ENCODE data around the gene ATP6V0E1. TPM values are rescaled to one million over a fixed set of nuclear protein-coding genes. Genes with fewer than 3 reads are reported as not detected.

ATP6V0E1 gene
- total and polyA plus RNA-seq, 2 of the 8 experiments (the other 6 are each of a cell fraction or from before 2014, with no cell fraction given): 108 to 134 TPM

- no peaks in the 10 kb centered on the region for H3K79me1 ChIP-seq (ENCODE audit: low read depth, low read length)
- no peaks in the 10 kb centered on the region for H3K4me1 ChIP-seq (replicated peaks in 1 of 4; ENCODE audit: control insufficient read depth in 3 of 4, insufficient read depth in 4 of 4, low read length in 3 of 4)
- no peak overlapping the region for H3K4ac ChIP-seq (replicated peaks; ENCODE audit: insufficient read length, low read depth, low read length)
- H3K9me3 ChIP-seq (ENCODE audit: insufficient read depth in 2 of 2, low read depth in 1 of 2, low read length in 1 of 2): no peaks in the 10 kb centered on the region
- no peak overlapping the region for H2BK15ac ChIP-seq (ENCODE audit: low read length)
- H3K79me2 ChIP-seq (ENCODE audit: control insufficient read depth in 1 of 2, insufficient read depth in 2 of 2, low read length in 2 of 2): no peaks in the 10 kb centered on the region
- H3K14ac ChIP-seq (ENCODE audit: insufficient read length): no peak overlapping the region
- H3K4me3 ChIP-seq (ENCODE audit: extremely low read depth in 1 of 4, insufficient read depth in 2 of 4, low read depth in 3 of 4, low read length in 4 of 4): no peak overlapping the region
- DNase-seq (ENCODE audit: low read depth in 1 of 2, low spot score in 2 of 2): no peak
- H3K56ac ChIP-seq (replicated peaks; ENCODE audit: insufficient read length, low read depth, low read length): no peak overlapping the region
- TF ChIP-seq RBBP5 (IDR thresholded peaks at IDR 0.05; ENCODE audit: borderline replicate concordance, low read depth, low read length) (no peak), SP1 (IDR thresholded peaks at IDR 0.05; ENCODE audit: low read depth, low read length) (no peak), ASH2L (IDR thresholded peaks at IDR 0.05; ENCODE audit: low read length) (no peak), SIX5 (IDR thresholded peaks at IDR 0.05; ENCODE audit: low read depth, low read length) (no peak), KDM4A (IDR thresholded peaks at IDR 0.05; ENCODE audit: low read depth, low read length, severe bottlenecking) (no peak), NRF1 (IDR thresholded peaks at IDR 0.05; ENCODE audit: low read depth, low read length) (no peak), TBP (IDR thresholded peaks at IDR 0.05; ENCODE audit: low read depth, low read length) (no peak), SIN3A (conservative IDR thresholded peaks at IDR 0.05 in 1 of 2, IDR thresholded peaks at IDR 0.05 in 1 of 2; ENCODE audit: low read depth in 1 of 2, low read length in 2 of 2) (no peak), KDM1A (IDR thresholded peaks at IDR 0.05; ENCODE audit: borderline replicate concordance, low read length) (no peak), EZH2 (IDR thresholded peaks at IDR 0.05; ENCODE audit: low read depth, low read length, severe bottlenecking) (no peak), SUZ12 (IDR thresholded peaks at IDR 0.05; ENCODE audit: low read length) (no peak)
- no peak overlapping the region for H4K5ac ChIP-seq (ENCODE audit: insufficient read length, low read depth, low read length)
- H2BK5ac ChIP-seq (ENCODE audit: low read depth, low read length): no peak overlapping the region
- no peak overlapping the region for H3K18ac ChIP-seq (ENCODE audit: extremely low read depth, low read length)
- no peak overlapping the region for H4K8ac ChIP-seq (ENCODE audit: extremely low read depth, insufficient read depth, low read length)
- FAIRE-seq: no peak
- H3K23ac ChIP-seq (ENCODE audit: insufficient read length): no peak overlapping the region
- no peak overlapping the region for H2BK120ac ChIP-seq (replicated peaks; ENCODE audit: low read depth, low read length)
- no peaks in the 10 kb centered on the region for H3K23me2 ChIP-seq (ENCODE audit: low read depth, low read length)
- peaks cover 5 to 6% of the 10 kb centered on the region in 2 experiments for H4K20me1 ChIP-seq (replicated peaks in 1 of 2; ENCODE audit: control insufficient read depth in 1 of 2, insufficient read depth in 2 of 2, low read length in 2 of 2)
- no peak overlapping the region for H4K91ac ChIP-seq (replicated peaks; ENCODE audit: insufficient read length, low read length)
- H2AK5ac ChIP-seq (ENCODE audit: low read depth, low read length): no peak overlapping the region
- no peaks in the 10 kb centered on the region; a peak in 2 of 7 replicates for H3K27me3 ChIP-seq (replicated peaks in 1 of 4; ENCODE audit: control insufficient read depth in 3 of 4, extremely low read depth in 1 of 4, insufficient read depth in 3 of 4, low read length in 3 of 4)
- no peak overlapping the region for H3K4me2 ChIP-seq (ENCODE audit: insufficient read depth in 1 of 2, low read depth in 2 of 2, low read length in 2 of 2)
- WGBS, 2 experiments (ENCODE audit: extremely low coverage in 1 of 2, insufficient coverage in 1 of 2, insufficient read length in 1 of 2, insufficient replicate concordance in 2 of 2, low coverage in 1 of 2, low lambda C conversion rate in 2 of 2, missing lambda C conversion rate in 1 of 2): 97% methylated on average over 2 of the region's 3 CpGs; no CpG with 5 or more reads in 1 of the 2 experiments
- H2BK20ac ChIP-seq (ENCODE audit: low read length): no peak overlapping the region
- no peak overlapping the region for H2BK12ac ChIP-seq (ENCODE audit: low read depth, low read length)
- H3K36me3 ChIP-seq (ENCODE audit: control insufficient read depth in 2 of 4, insufficient read depth in 4 of 4, low read length in 3 of 4): peaks cover 0 to 12% (median 2%) of the 10 kb centered on the region in 4 experiments; a peak in 3 of 8 replicates
- CTCF ChIA-PET (ENCODE audit: partially characterized antibody): interaction anchor here (1.0 to 4.1 kb wide), 3 partner anchors 10 to 252 kb away, joined by 3 to 24 read pairs (median 5); no protein-coding TSS in a partner anchor
- H2AFZ ChIP-seq (ENCODE audit: low read length): no peak overlapping the region
- H3K9ac ChIP-seq (replicated peaks in 1 of 4; ENCODE audit: extremely low read depth in 1 of 4, low read depth in 3 of 4, low read length in 3 of 4): no peak overlapping the region
- H3K27ac ChIP-seq (ENCODE audit: low read depth, low read length): no peak overlapping the region
- POLR2A ChIA-PET (ENCODE audit: partially characterized antibody): no interaction called here
Measured at GRCh38 chr5:172949426-172949825, 34.1 kb upstream of the ATP6V0E1 start.
